Central memory CD4-positive, alpha-beta T cell (primary cell): ENCODE data around the gene XXYLT1.
"Not testable (repeated sequence)": the region's sequence is repeated elsewhere in the genome, so short reads cannot be mapped to it uniquely, and the experiment has no call there.

ENCODE experiments used
- DNase-seq: peaks from one replicate; pipeline ENCODE4 v3.0.0; 2022

XXYLT1 gene

GRCh38 chr3:195093731-195094130, 177.2 kb downstream of the XXYLT1 start:
- DNase-seq: no peak

DNA sequence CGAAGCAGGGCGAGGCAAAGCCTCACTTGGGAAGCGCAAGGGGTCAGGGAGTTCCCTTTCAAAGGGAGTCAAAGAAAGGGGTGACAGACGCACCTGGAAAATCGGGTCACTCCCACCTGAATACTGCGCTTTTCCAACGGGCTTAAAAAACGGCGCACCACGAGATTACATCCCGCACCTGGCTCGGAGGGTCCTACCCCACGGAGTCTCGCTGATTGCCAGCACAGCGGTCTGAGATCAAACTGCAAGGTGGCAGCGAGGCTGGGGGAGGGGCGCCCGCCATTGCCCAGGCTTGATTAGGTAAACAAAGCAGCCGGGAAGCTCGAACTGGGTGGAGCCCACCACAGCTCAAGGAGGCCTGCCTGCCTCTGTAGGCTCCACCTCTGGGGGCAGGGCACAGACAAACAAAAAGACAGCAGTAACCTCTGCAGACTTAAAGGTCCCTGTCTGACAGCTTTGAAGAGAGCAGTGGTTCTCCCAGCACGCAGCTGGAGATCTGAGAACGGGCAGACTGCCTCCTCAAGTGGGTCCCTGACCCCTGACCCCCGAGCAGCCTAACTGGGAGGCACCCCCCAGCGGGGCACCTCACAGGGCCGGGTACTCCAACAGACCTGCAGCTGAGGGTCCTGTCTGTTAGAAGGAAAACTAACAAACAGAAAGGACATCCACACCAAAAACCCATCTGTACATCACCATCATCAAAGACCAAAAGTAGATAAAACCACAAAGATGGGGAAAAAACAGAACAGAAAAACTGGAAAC, 182.9 kb downstream of the XXYLT1 start:
- DNase-seq: not testable (repeated sequence)

DNA sequence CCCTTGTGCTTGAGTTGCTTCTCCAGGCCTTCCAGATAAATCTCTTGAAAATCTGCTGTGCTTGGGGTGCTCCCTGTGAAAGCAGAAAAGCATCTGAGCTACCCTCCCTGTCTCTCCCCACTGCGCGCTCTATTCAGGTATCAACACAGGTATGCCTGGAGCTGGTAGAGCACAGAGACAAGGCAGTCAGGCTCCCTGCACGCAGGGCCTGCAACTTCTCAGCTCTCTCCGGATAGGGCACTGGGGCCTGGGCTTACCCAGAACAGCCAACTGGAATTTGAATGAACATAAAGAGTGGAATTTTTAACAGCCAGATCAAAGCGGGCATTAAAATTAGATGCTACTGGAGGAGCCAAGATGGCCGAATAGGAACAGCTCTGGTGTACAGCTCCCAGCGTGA, 183.6 kb downstream of the XXYLT1 start:
- DNase-seq: no peak

DNA sequence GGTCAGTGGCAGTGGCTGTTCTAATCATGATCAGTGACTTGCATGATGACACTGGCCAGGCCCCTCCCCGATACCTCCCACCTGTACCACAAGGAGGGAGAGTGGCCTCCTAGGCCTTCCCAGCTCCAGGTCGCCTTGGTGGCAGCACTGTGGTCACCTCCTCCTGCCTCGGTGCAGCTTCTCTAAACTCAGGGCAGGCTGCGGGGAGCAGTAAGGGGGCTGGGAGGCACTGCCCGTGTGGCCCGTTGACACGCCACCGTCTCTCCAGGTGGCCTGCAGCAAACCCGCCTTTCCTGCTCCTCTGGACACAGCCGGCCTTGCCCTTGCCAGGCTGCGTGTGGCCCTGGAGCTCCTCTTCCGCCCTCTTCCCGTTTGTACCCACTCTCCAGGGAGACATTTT, 184.1 kb downstream of the XXYLT1 start:
- DNase-seq: no peak

- no peak for DNase-seq
Observed at GRCh38 chr3:195086341-195086740, 184.6 kb downstream of the XXYLT1 start.

- DNase-seq: no peak
Observed at GRCh38 chr3:195085356-195086130, 185.4 kb downstream of the XXYLT1 start.

DNA sequence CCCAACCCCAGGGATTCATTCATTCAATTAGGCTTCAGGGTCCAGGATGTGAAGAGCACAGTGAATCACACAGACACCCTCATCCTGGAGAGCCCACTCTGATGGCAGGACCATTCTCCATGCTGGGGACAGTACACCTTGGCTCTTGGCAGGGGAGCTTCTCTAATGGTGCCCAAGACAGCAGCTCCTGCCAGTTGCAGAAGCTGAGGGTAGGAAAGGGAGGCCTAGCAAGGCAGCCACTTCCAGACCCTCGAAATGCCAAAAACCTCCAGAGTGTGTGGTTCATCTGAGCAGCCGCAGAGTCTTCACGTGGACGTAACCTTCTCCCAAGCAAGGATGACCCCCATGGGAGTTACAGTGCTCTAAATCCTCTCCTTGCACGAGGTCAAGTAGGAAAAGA, 186.2 kb downstream of the XXYLT1 start:
- DNase-seq: no peak

- DNase-seq: no peak
Observed at GRCh38 chr3:195083659-195084058, 187.3 kb downstream of the XXYLT1 start.

- DNase-seq: no peak
Observed at GRCh38 chr3:195082811-195083210, 188.1 kb downstream of the XXYLT1 start.

DNA sequence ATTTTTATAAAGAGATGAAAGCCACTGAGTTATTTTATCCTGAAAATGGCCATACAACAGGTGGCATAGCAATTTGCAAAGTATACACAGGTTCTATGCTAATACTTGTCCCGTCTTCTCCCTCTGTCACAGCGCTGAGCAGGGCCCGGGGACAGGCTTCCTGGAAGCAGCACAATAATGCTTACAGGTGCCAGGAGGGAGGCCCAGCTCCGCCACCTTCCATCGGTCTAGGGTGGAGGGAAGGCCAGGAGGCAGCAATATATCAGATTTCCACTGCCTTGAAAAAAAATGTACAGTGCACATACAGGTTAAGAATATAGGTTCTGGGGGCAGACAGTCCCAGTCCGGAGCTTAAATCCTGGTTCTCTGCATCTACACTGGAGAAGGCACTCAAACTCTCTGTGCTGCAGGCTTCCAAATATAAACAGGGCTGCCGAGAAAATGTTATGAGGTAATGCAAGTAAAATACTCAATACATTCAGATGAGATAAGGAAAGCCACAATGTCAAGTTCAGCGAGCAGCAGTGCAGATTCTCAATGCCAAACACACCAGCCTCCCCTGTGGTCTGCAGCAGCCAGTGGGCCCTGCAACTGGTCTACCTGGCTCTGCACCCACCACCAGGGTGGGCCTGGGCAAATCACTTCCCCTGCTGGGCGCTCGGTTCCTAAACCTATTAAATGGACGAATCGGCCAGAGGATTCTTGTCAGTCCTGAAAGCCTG, 189.6 kb downstream of the XXYLT1 start:
- DNase-seq: no peak

- no peak for DNase-seq
Observed at GRCh38 chr3:195080571-195081151, 190.3 kb downstream of the XXYLT1 start.

DNA sequence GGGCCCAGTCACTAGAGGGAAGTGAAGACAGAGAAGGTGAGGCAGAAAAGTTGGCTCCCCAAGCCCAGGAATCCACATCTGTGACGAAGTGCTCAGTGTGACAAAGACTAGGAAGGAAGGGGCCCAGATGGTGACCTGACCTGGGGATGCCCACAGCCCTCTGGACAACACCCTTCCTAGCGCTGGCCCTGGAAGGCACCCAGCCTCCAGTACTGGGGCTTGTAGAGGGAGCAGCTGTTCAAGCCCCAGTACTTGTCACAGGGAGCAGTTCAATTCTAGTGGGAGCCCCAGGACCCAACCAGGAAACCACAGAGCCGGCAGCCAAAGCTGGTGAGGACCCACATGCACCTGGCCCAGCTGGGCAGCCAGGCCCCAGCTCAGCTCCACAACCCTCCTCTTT, 190.8 kb downstream of the XXYLT1 start:
- no peak for DNase-seq

DNA sequence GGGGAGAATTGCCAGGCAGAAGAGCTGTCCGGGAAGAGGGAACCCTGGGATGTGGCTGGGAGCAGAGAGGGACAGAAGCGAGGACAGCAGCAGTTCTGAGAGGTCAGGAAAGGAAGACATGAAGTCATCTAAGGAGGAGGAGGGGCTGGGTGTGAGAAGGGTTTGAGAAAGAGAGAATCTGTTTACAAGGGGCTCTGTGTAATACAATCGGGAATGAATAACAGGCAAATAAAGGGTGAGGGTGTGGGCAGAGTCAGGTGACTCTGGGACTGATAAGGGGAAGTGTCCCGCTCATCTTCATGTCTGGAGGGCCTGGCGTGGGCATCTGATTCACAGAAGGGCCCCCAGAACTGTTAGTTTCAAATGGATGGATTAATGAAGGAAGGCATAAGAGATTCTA, 191.3 kb downstream of the XXYLT1 start:
- no peak for DNase-seq

GRCh38 chr3:195078891-195079440, 192.0 kb downstream of the XXYLT1 start:
- DNase-seq: no peak

GRCh38 chr3:195077611-195078540, 193.1 kb downstream of the XXYLT1 start:
- no peak for DNase-seq

GRCh38 chr3:195076981-195077610, 193.9 kb downstream of the XXYLT1 start:
- no peak for DNase-seq

DNA sequence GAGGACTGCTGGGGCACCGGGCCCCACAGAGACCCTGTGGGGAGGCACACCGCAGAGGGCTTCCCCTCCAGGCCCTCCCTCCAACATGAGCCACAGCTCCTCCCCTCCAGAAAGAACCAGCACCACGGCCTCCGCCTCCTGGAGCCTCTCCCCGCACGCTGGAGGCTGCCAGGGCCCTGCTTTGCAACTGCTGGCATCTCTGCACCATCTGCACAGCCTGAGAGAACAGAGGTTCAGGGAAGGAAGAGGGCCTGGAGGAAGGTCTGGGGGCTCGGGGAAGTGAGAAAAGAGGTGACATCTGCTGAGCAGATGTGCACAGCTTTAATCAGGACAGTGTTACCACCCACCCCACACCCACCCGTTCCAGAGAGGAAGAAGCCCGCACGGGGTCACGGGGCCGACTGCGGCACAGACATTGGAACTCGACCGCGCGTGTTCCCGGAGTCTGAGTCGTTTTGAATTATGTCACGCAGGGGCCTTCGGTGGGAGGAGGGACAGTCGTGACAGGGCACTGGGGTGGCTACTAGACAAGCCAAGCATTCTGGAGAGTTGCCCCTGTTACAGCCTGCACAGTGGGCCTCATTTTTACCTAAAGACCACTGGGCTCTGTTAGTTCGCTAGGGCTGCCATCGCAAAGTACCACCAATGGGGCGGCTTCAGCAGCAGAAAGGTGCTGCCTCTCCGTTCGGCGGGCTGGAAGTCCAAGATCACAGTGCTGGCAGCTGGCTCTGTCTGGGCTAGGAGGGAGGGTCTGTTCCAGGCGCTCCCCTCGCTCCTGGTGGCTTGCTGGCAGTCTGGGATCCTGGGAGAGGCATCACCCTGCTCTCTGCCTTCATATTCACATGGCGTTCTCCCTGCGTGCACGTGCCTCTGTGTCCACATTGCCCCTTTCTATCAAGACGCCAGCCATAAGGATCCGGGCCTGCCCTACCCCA, 194.8 kb downstream of the XXYLT1 start:
- DNase-seq: no peak

GRCh38 chr3:195075199-195075940, 195.6 kb downstream of the XXYLT1 start:
- no peak for DNase-seq
